Gastroesophageal sphincter (tissue), 4 donors: Measurements from ENCODE around the gene DCPS. TPM values are rescaled to one million over a fixed set of nuclear protein-coding genes. Genes with fewer than 3 reads are reported as not detected.

Source experiments
- ATAC-seq: fragments of 150-250 bp; one replicate; pipeline ENCODE4 v1.9.1; 2016; ENCODE audit warnings: mild to moderate bottlenecking, moderate library complexity
- H3K27ac ChIP-seq, 4 donors: fragments of 200-600 bp; sonication (generic) in 3 of 4; 1 replicate in 3 of 4; 2 replicates in 1 of 4; pipeline ENCODE4 v1.5.1; 2016 to 2019
- H3K27me3 ChIP-seq: fragments of 200-600 bp; sonication (generic); one replicate; pipeline ENCODE4 v1.5.1; 2019
- H3K36me3 ChIP-seq, 2 donors: fragments of 200-600 bp; sonication (generic); one replicate each; pipeline ENCODE4 v1.5.1; 2019; ENCODE audit warnings: control low read depth in 1 of 2
- H3K4me1 ChIP-seq, 3 donors: fragments of 200-600 bp; sonication (generic); 1 replicate in 2 of 3; 2 replicates in 1 of 3; pipeline ENCODE4 v1.5.1; 2016 to 2019; ENCODE audit warnings: control low read depth in 2 of 3
- H3K4me3 ChIP-seq, 2 donors: fragments of 200-600 bp; sonication (generic); one replicate each; pipeline ENCODE4 v1.5.1; 2019; ENCODE audit warnings: mild to moderate bottlenecking in 1 of 2, moderate library complexity in 1 of 2
- H3K9me3 ChIP-seq, 3 donors: fragments of 200-600 bp; sonication (generic); one replicate each; pipeline ENCODE4 v1.5.1; 2017 to 2019; ENCODE audit warnings: control low read depth in 2 of 3
- CTCF ChIP-seq, 4 experiments: fragments of 200-600 bp in 2 of 4; fragments of 450-650 bp in 2 of 4; sonication (generic) in 1 of 4; IDR thresholded peaks; one replicate each; pipeline ENCODE4 v1.5.1; 2017 to 2019; ENCODE audit warnings: antibody characterized with exemption in 4 of 4, mild to moderate bottlenecking in 2 of 4, moderate library complexity in 2 of 4
- EP300 ChIP-seq: sonication (generic); formaldehyde crosslinking; IDR thresholded peaks from one replicate; pipeline ENCODE4 v1.6.1; 2017; ENCODE audit warnings: antibody characterized with exemption, mild to moderate bottlenecking
- POLR2A ChIP-seq, 2 donors: fragments of 450-650 bp; IDR thresholded peaks; one replicate each; pipeline ENCODE4 v1.6.1; 2017; ENCODE audit warnings: antibody characterized with exemption in 2 of 2, mild to moderate bottlenecking in 2 of 2, moderate library complexity in 1 of 2
- POLR2AphosphoS5 ChIP-seq: sonication (generic); formaldehyde crosslinking; IDR thresholded peaks from one replicate; pipeline ENCODE4 v1.6.1; 2017; ENCODE audit warnings: antibody characterized with exemption
- WGBS, 2 donors: methylation state at CpG; one replicate each; pipeline ENCODE4 v1.1.5; 2018; ENCODE audit warnings: low coverage in 1 of 2; 5-methylcytosine and 5-hydroxymethylcytosine counted together
- total RNA-seq, 4 donors: library from RNA; depleted of rRNA; stranded (reverse); fragments of >200 nt; gene quantifications; one replicate each; pipeline ENCODE4 v1.1.0, GENCODE V29; 2016

DCPS gene
- total RNA-seq, 4 donors from 2014 or later, result 11.8 to 20.6 (median 15.9) TPM

DNA sequence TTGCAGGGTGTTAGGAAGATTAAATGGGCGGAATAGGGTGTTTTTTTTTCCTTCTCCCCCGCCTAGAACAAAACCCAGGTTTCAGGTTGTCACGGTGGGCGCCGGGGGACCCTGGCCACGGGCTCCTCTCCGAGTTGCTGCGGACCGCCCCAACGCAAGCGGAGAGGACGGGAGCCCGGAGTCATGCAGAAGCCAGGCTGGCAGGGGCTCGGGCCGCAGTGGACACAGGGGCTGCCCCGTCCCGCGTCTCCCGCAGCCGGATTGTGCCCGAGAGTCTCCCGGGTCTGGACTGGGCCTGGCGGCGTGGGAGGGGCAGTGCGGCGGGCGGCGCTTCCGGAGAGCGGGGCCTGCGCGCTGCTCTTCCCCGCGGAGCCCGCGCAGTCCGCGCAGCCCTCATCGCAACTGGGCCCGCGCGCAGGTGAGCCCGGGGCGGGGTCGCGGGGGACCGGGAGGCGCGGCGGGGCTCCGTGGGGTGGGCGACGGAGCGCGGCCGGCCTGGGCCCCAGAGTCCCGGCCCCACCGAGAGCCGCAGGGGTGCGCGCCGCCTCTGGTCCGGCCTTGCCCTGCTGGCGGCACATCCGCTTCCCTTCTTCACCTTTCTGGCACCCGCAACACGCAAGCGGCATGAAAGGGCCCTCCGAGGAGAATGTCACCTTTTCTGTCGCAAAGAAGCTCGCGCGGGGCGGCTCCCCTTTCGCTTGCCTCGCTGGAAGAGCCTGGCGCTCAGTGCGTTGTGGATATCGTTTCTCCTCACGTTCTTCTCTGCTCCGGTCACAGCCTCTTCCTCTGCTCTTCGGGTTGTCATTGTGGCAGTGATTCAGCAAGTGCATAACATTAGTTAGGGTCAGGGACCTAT is 20.9 kb upstream of the DCPS start, which contains the start of gene TIRAP:
Gene TIRAP (plus strand): TSS at position 358 of the 856 bp plus-strand sequence. CDS start 7,802 bp downstream, outside the sequence.
- Histone ChIP-seq H3K4me3 (peak within 1 kb of the TSS; percentile 54 to 89), H3K36me3 (peaks cover 0 to 14% of the 10 kb centered on the region in 2 donors), H3K27me3 (no peaks in the 10 kb centered on the region), H3K4me1 (peaks cover 0 to 40% (median 9%) of the 10 kb centered on the region in 3 donors), H3K27ac (peak within 1 kb of the TSS; percentile 85 to 99 (median 96)), H3K9me3 (no peaks in the 10 kb centered on the region)
- TF ChIP-seq POLR2AphosphoS5 (peak; percentile 76), EP300 (no peak), POLR2A (IDR thresholded peaks at IDR 0.05) (peak; percentile 60 to 71), CTCF (IDR thresholded peaks at IDR 0.05) (peak in 3 of 4 experiments; percentile 20 to 57 (median 24))
- peak; percentile 91 for ATAC-seq
- 0% methylated on average over 12 of the region's 82 CpGs; no CpG with 5 or more reads in 1 of the 2 donors for WGBS, 2 donors

GRCh38 chr11:126284829-126285228 is 19.0 kb upstream of the DCPS start:
- WGBS, 2 donors, result 17 to 42% methylated on average over 2 to 5 of the region's 6 CpGs
- H3K27ac ChIP-seq, result peak overlapping the region in 1 of 4 donors; percentile 4
- TF ChIP-seq POLR2A (IDR thresholded peaks at IDR 0.05), result no peak
- TF ChIP-seq EP300, result no peak
- no peak for TF ChIP-seq CTCF (IDR thresholded peaks at IDR 0.05)
- no peak for TF ChIP-seq POLR2AphosphoS5

DNA sequence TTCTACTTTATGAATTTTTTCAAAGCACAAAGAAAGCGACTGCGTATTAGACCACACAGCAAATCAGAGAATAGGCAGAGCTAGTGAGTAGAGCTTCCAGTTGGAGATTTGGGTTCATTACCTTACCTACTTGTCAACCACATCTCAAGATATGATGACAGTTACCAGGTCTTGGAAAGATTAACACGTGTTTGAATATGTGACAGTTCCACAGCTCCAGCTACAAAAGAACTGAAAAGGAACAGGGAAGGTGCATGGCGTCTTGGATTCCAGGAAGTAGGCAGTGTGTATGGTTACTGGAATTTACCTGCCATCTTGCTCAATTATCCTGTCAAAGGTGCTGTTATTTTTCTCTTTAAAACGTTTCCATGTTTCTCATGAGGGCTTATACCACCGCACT is 15.6 kb upstream of the DCPS start:
- no peak for ATAC-seq
- Histone ChIP-seq H3K4me1 (peaks cover 0 to 24% (median 0%) of the 10 kb centered on the region in 3 donors), H3K27me3 (no peaks in the 10 kb centered on the region), H3K9me3 (no peaks in the 10 kb centered on the region), H3K36me3 (peaks cover 0 to 64% of the 10 kb centered on the region in 2 donors), H3K4me3 (no peak overlapping the region), H3K27ac (no peak overlapping the region)
- WGBS, 2 donors, result 78 to 87% methylated on average over 4 to 6 of the region's 6 CpGs
- TF ChIP-seq POLR2A (IDR thresholded peaks at IDR 0.05) (no peak), CTCF (IDR thresholded peaks at IDR 0.05) (no peak), POLR2AphosphoS5 (no peak), EP300 (no peak)

More at GRCh38 chr11:126284829-126285228, 19.0 kb upstream of the DCPS start:
- H3K36me3 ChIP-seq, result peaks cover 0 to 30% of the 10 kb centered on the region in 2 donors
- H3K4me3 ChIP-seq, result no peak overlapping the region
- no peaks in the 10 kb centered on the region for H3K9me3 ChIP-seq
- H3K4me1 ChIP-seq, result peaks cover 0 to 40% (median 9%) of the 10 kb centered on the region in 3 donors
- no peaks in the 10 kb centered on the region for H3K27me3 ChIP-seq
- no peak for ATAC-seq

DNA sequence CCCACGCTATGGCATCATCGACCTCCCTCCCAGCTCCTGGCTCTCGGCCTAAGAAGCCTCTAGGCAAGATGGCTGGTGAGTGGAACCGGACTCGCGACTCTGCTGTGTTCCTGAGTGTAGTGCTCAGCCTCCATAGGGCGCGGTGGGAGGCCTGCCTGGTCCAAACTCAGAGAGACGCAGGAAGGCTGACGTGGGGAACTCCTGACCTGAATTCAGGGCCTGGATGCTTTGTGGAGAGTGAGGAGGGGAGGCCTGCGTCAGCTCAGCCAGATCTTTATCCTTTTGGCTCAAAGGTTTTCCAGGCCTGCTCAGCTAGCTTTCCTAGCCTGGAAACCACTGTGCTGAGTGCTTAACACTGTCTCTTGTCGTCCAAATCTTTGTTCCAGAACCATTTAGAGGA is 13.0 kb upstream of the DCPS start:
- no peaks in the 10 kb centered on the region for H3K9me3 ChIP-seq
- H3K27me3 ChIP-seq, result no peaks in the 10 kb centered on the region
- 54 to 58% methylated on average over 4 to 6 of the region's 12 CpGs for WGBS, 2 donors
- no peak for TF ChIP-seq POLR2AphosphoS5
- no peak for TF ChIP-seq EP300
- TF ChIP-seq CTCF (IDR thresholded peaks at IDR 0.05), result no peak
- TF ChIP-seq POLR2A (IDR thresholded peaks at IDR 0.05), result no peak
- H3K27ac ChIP-seq, result peak overlapping the region in 2 of 4 donors; percentile 6 to 9
- no peak for ATAC-seq
- peaks cover 0 to 4% (median 0%) of the 10 kb centered on the region in 3 donors for H3K4me1 ChIP-seq
- H3K36me3 ChIP-seq, result peaks cover 0 to 90% of the 10 kb centered on the region in 2 donors
- no peak overlapping the region for H3K4me3 ChIP-seq
